Endothelial cell of umbilical vein (primary cell): Measurements from ENCODE around the gene STAP1. TPM values are rescaled to one million over a fixed set of nuclear protein-coding genes. Genes with fewer than 3 reads are reported as not detected.

Experiments used
- BruUV-seq: library from RNA; stranded (reverse); fragments of 400-500 nt; replicated peaks from 2 replicates; lab custom pipeline; 2021; lab: Mats Ljungman, UMichigan
- CTCF ChIA-PET: fragments of 300-600, 350-600 bp; sonication (Branson Sonifier 250); formaldehyde crosslinking; loops from one replicate; lab custom pipeline; 2021; ENCODE audit warnings: antibody characterized with exemption, inconsistent platforms; lab: Charles Lee
- POLR2A ChIA-PET: fragments of 300-600, 350-600 bp; sonication (Branson Sonifier 250); formaldehyde crosslinking; loops from one replicate; lab custom pipeline; 2021; ENCODE audit warnings: antibody characterized with exemption, inconsistent platforms; lab: Charles Lee
- DNase-seq: peaks from one replicate; pipeline ENCODE4 v3.0.0-alpha.2; 2011; ENCODE audit warnings: low read depth, low spot score
- FAIRE-seq: peaks from 2 replicates; lab custom pipeline; 2011; peaks lifted over from hg19 to GRCh38; lab: Jason Lieb, UNC
- H2AFZ ChIP-seq: 2 replicates; pipeline ENCODE4 v1.6.0; 2012; ENCODE audit warnings: low read depth, low read length, control low read depth, inconsistent platforms
- H3K27ac ChIP-seq: 2 replicates; pipeline ENCODE4 v1.5.1; 2011; ENCODE audit warnings: low read depth, mild to moderate bottlenecking, control low read depth, low read length, moderate library complexity; ENCODE audit not compliant: insufficient read depth
- H3K27me3 ChIP-seq, 2 experiments: 2 replicates each; pipeline versions ENCODE4 v1.6.0 to v1.6.1; 2011; ENCODE audit warnings: low read length in 2 of 2, mixed read lengths in 1 of 2; ENCODE audit not compliant: control insufficient read depth in 2 of 2, insufficient read depth in 2 of 2
- H3K36me3 ChIP-seq, 2 experiments: 2 replicates in 1 of 2; 3 replicates in 1 of 2; pipeline ENCODE4 v1.5.1; 2011; ENCODE audit warnings: low read length in 2 of 2, mild to moderate bottlenecking in 1 of 2, moderate library complexity in 1 of 2; ENCODE audit not compliant: control insufficient read depth in 2 of 2, insufficient read depth in 2 of 2; ENCODE audit errors: extremely low read depth in 1 of 2
- H3K4me1 ChIP-seq: 3 replicates; pipeline ENCODE4 v1.5.1; 2011; ENCODE audit warnings: mild to moderate bottlenecking, low read length; ENCODE audit not compliant: control insufficient read depth, insufficient read depth; ENCODE audit errors: extremely low read depth
- H3K4me2 ChIP-seq: 2 replicates; pipeline ENCODE4 v1.6.1; 2011; ENCODE audit warnings: low read length, control low read depth, mixed read lengths; ENCODE audit not compliant: insufficient read depth
- H3K4me3 ChIP-seq, 3 experiments: fragments of 200-600 bp in 1 of 3; sonication (generic), shearing (Covaris generic) in 1 of 3; replicated peaks in 1 of 3; 2 replicates each; pipeline ENCODE4 v1.5.1; 2011 to 2016; ENCODE audit warnings: control low read depth in 3 of 3, low read length in 3 of 3, mild to moderate bottlenecking in 2 of 3, inconsistent platforms in 1 of 3, low read depth in 1 of 3, moderate library complexity in 1 of 3; ENCODE audit not compliant: insufficient read depth in 1 of 3
- H3K79me2 ChIP-seq: 2 replicates; pipeline ENCODE4 v1.6.0; 2012; ENCODE audit warnings: low read length, inconsistent platforms; ENCODE audit not compliant: control insufficient read depth, insufficient read depth
- H3K9ac ChIP-seq: replicated peaks from 2 replicates; pipeline ENCODE3; 2011; ENCODE audit warnings: low read length, control low read depth; ENCODE audit not compliant: insufficient read depth; ENCODE audit errors: extremely low read depth
- H3K9me1 ChIP-seq: replicated peaks from 3 replicates; pipeline ENCODE4 v1.6.0; 2011; ENCODE audit warnings: mild to moderate bottlenecking, low read length; ENCODE audit not compliant: control insufficient read depth, insufficient read depth; ENCODE audit errors: extremely low read depth
- H3K9me3 ChIP-seq: replicated peaks from 2 replicates; pipeline ENCODE4 v1.5.1; 2012; ENCODE audit warnings: low read length, inconsistent platforms; ENCODE audit not compliant: control insufficient read depth, insufficient read depth
- H4K20me1 ChIP-seq: replicated peaks from 2 replicates; pipeline ENCODE3; 2011; ENCODE audit warnings: mild to moderate bottlenecking, low read length; ENCODE audit not compliant: control insufficient read depth, insufficient read depth; ENCODE audit errors: extremely low read depth
- CTCF ChIP-seq, 2 donors: IDR thresholded peaks; 1 replicate in 1 of 2; 2 replicates in 1 of 2; pipeline ENCODE4 v1.5.1; 2011; ENCODE audit warnings: low read length in 2 of 2, mild to moderate bottlenecking in 2 of 2, moderate library complexity in 2 of 2, control low read depth in 1 of 2, inconsistent platforms in 1 of 2, low read depth in 1 of 2; ENCODE audit not compliant: insufficient read depth in 1 of 2; ENCODE audit errors: extremely low read depth in 1 of 2
- EZH2 ChIP-seq: IDR thresholded peaks from 2 replicates; pipeline ENCODE4 v1.6.1; 2012; ENCODE audit warnings: borderline replicate concordance, low read depth, mild to moderate bottlenecking, moderate library complexity, low read length, inconsistent platforms; ENCODE audit not compliant: severe bottlenecking
- FOS ChIP-seq: IDR thresholded peaks from 2 replicates; pipeline ENCODE4 v1.6.1; 2011; ENCODE audit warnings: mild to moderate bottlenecking, low read length, moderate library complexity, borderline replicate concordance; ENCODE audit not compliant: insufficient read depth
- GATA2 ChIP-seq: IDR thresholded peaks from 2 replicates; pipeline ENCODE4 v1.7.0; 2011; ENCODE audit warnings: low read depth, mild to moderate bottlenecking, moderate library complexity, mixed read lengths, low read length; ENCODE audit not compliant: insufficient read length, insufficient read depth
- JUN ChIP-seq: IDR thresholded peaks from 2 replicates; pipeline ENCODE4 v1.6.1; 2011; ENCODE audit warnings: borderline replicate concordance, low read depth; ENCODE audit not compliant: insufficient read length, insufficient read depth
- MAX ChIP-seq: IDR thresholded peaks from 2 replicates; pipeline ENCODE4 v1.6.1; 2011; ENCODE audit not compliant: insufficient read depth, insufficient read length
- MYC ChIP-seq: IDR thresholded peaks from one replicate; pipeline ENCODE4 v1.6.1; 2011; ENCODE audit warnings: mild to moderate bottlenecking, low read depth, low read length
- POLR2A ChIP-seq: IDR thresholded peaks from 2 replicates; pipeline ENCODE4 v1.6.1; 2012; ENCODE audit warnings: low read depth, mild to moderate bottlenecking, control low read depth, low read length
- POLR2AphosphoS5 ChIP-seq: IDR thresholded peaks from 2 replicates; pipeline ENCODE4 v1.6.1; 2012; ENCODE audit warnings: low read depth, mild to moderate bottlenecking, control low read depth, low read length, moderate library complexity; ENCODE audit not compliant: insufficient read depth
- dilution Hi-C: fragments of 300-500 bp; cut with MboI; formaldehyde crosslinking; loops from one replicate; pipeline ENCODE4 v1.15.0; 2019; ENCODE audit warnings: low sequenced_read_pairs; ENCODE audit not compliant: extremely low pct_ligation_motif_present
- intact Hi-C: fragments of 100-400 bp; cut with micrococcal nuclease; formaldehyde crosslinking; loops from one replicate; pipeline ENCODE4 v1.10.0; 2022
- polyA plus RNA-seq, 4 experiments: library from polyadenylated mRNA; depleted of rRNA in 3 of 4; stranded (reverse) in 3 of 4; unstranded in 1 of 4; fragments of >200 nt; gene quantifications; 2 replicates each; pipeline versions ENCODE4 v1.2.1 to v1.2.3, GENCODE V29; 2011 to 2012; ENCODE audit warnings: missing spikeins in 1 of 4
- total RNA-seq: library from RNA; stranded (reverse); gene quantifications from 2 replicates; pipeline ENCODE4 v1.2.3, GENCODE V29; 2021

The STAP1 gene
- total and polyA plus RNA-seq, 2 donors (not counting 3 experiments of a cell fraction or from before 2014, with no cell fraction given): not detected

GRCh38 chr4:67546004-67546356 lies 12.5 kb upstream of the STAP1 start:
- FAIRE-seq: no peak
- peaks cover 38% of the 10 kb centered on the region for H3K79me2 ChIP-seq
- H3K4me1 ChIP-seq: peaks cover 13% of the 10 kb centered on the region
- CTCF ChIA-PET: interaction anchor here (1.3 to 2.1 kb wide), 3 partner anchors 11 to 365 kb away, joined by 3 to 9 read pairs (median 4); no protein-coding TSS in a partner anchor
- POLR2A ChIA-PET: no interaction called here
- no peaks in the 10 kb centered on the region for H3K9me3 ChIP-seq
- H3K9me1 ChIP-seq: no peaks in the 10 kb centered on the region
- no peak for TF ChIP-seq JUN
- TF ChIP-seq EZH2: no peak
- no peak for TF ChIP-seq MAX
- no peak for TF ChIP-seq POLR2AphosphoS5
- no peak for TF ChIP-seq MYC
- TF ChIP-seq POLR2A: no peak
- TF ChIP-seq GATA2: no peak
- no peak for TF ChIP-seq CTCF (IDR thresholded peaks at IDR 0.05; ENCODE audit: extremely low read depth in 1 of 2, insufficient read depth in 1 of 2, low read depth in 1 of 2, low read length in 2 of 2)
- no peak for TF ChIP-seq FOS
- H3K27ac ChIP-seq: peak overlapping the region; percentile 55
- BruUV-seq: TSS peak; percentile 90
- H2AFZ ChIP-seq: peak overlapping the region; percentile 70
- peak overlapping the region; percentile 77 for H3K9ac ChIP-seq
- dilution Hi-C loops: no loop called here
- no peak for DNase-seq
- intact Hi-C loops: loop anchor here (5.0 kb wide), 1 partner anchor 201 kb away; no protein-coding TSS in a partner anchor
- H3K36me3 ChIP-seq: peaks cover 0 to 6% of the 10 kb centered on the region in 2 experiments
- peak overlapping the region; percentile 81 for H3K4me2 ChIP-seq
- no peaks in the 10 kb centered on the region for H3K27me3 ChIP-seq
- no peaks in the 10 kb centered on the region for H4K20me1 ChIP-seq
- peak overlapping the region; percentile 65 to 87 (median 83) for H3K4me3 ChIP-seq
